GM18507 (cell line): ENCODE measurements around the gene RFX6.
A peak's percentile ranks its signal among the peaks of the same experiment; 100 is the strongest.

Source experiments
- DNase-seq: peaks from one replicate; pipeline ENCODE4 v3.0.0; 2011; ENCODE audit warnings: low read depth; ENCODE audit not compliant: insufficient read length; ENCODE audit errors: extremely low spot score
- FAIRE-seq: peaks from 2 replicates; lab custom pipeline; 2011; peaks lifted over from hg19 to GRCh38; lab: Jason Lieb, UNC

Gene RFX6

DNA sequence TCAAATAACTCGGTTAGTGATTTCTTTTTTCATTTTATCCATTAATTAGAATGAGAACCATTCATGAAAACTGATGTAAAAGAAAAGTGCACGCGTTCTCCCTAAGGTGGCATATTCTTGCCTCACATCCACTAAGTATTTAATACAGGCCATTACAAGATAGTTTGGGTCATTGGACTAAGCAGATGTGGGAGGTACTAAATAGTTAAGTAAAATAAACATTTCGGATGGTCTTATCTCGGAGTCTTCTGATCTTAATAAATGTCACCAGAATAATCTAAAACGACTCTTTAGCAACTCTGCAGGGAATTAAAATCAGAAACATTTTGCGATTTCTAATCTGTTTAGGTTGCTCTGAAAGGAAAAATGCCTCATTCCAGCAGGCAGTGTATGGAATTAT is 78.7 kb downstream of the RFX6 start:
- no peak for FAIRE-seq
- no peak for DNase-seq

- DNase-seq: no peak
- no peak for FAIRE-seq
These were observed 86.9 kb downstream of the RFX6 start for GRCh38 chr6:116963972-116964371.

DNA sequence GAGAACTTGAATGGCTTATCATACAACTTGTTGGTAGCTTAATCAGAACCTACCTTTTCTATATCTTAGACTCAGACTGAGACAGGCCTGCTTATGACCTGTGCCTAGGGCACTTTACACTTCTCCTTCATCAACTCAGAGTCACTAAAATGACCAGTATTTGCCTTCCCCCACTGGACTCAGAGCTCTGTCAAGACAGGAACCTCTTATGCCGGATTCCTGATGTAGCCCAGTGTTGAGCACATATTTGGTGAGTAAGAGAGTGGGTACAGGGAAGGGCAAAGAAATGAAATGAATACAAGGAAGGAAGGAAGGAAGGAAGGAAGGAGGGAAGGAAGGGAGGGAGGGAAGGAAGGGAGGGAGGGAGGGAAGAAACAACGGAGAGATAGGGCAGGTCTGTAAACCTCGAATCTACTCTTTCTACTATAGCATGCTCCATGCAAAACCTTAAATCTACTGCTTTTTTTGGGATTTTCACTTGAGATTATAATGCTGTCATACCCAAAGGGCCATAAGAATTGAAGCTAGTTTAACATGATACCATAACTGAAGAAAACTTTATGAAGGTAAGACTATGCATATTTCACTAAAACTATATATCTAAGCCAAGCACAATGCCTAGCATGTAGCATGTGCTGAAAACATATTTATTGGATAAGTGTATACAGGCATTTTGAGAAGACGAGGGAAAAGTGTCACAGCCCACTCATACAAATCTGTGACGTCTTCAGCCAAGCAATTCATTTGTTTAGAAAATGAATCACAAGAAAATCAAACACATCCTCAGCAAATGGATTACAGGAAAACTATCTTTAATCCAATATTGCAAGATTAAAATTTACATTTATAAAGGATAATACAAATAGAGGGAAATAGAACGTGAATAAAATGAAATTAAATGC is 89.9 kb downstream of the RFX6 start:
- FAIRE-seq (no peak), DNase-seq (no peak)

DNA sequence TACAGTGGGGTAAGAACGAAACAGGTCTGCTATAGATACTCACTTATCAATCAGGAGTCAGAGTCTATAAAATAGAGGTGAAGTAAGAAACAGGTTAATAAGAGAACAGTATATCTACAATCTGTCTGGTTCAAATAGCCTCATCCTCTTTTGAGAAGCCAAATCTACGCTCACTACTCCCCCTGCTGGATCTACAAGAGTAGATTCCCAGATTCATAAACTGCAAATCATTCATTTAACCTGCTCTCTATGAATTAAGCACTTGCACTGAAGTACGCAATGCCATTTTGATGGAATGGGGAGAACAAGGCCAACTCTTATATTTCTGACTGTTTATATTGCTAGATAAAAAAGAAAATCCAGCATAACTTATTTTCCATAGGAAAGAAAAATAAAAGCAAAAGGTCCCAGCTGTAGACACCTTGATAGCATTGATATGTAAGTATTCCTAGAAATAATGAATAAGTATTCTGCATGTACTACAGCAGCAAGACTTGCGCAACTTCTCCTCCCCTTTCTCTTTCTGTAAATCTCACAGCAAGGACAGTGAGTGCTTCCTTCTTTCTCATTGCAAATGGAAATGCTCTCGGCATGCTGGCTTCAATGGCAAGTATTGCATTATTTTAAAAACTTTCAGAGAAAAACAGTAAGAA is 92.3 kb downstream of the RFX6 start:
- FAIRE-seq (peak; percentile 67), DNase-seq (peak; percentile 5)

- DNase-seq (no peak), FAIRE-seq (peak; percentile 57)
These were observed 94.9 kb downstream of the RFX6 start for GRCh38 chr6:116971959-116972358.

DNA sequence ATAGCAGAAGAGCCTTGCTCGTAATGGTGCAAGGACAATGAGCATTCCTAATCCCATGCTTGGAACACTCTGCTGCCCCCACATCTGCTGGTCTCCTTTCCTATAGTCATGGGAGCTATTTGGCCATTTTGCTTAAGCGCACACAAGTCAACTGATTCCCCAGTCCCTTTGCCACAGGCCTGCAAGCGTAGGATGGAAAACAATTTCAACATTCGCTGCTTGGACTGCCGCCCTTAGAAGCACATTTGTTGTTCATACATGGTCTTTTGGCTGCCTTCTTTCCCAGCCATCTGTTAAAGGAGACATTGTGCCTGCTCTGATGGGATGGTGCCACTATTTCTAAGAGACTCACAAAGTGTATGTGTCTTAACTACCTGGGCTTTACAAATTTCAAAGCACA is 96.9 kb downstream of the RFX6 start:
- DNase-seq (no peak), FAIRE-seq (no peak)

DNA sequence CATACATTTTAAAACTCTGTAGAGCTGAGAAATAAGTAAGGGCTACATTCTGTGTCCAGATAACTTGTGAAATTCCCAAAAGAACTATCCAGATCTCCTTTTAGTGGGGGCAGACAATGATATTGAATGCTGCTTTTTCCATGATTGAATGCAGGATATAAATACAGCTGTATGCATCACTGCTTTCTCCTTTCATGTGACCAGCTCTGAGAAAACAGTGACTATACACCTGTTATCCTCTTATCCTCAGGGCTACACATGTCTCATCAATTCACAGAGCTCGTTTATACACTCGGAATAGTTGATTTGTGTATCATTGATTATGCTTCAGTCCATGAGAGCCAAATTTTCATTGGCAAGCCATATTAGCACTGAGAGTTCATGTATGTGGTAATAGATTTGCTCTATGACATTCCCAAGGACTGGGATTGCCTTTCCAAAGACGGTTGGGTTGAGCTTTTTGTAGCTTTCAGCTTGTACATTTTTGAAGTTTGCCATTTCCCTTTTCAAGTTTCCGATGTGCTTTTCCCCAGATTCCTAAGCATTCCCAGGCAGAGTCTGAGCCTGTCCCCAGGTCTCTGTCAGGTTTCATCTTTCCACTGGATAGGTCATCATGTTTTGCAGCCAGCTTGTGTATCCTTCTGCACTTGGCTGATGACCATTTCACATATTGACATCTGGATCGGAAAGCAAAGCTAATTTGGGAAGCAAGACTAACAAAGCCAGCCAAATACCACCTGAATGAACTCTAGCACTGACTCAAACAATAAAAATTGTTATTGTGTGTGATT is 97.7 kb downstream of the RFX6 start:
- DNase-seq: no peak
- FAIRE-seq: no peak

DNA sequence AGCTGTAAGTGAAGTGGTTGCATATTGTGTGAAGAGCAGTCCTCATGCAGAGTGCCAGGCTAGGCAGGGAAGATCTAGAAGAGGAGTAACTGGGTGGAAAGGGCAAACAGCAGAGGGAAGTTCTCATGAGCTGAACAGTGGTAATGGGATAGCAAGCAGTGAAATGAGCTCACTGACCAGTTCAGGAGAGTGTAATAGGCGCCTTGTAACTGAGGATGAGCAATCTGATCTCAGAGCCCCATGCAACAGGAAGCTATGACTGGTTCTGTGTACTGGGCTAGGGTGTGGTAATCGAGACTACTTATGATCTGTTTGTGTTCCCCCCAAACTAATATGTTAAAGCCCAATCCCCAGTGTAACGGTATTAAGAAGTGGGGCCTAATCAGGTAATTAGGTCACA is 98.6 kb downstream of the RFX6 start:
- FAIRE-seq (no peak), DNase-seq (no peak)

DNA sequence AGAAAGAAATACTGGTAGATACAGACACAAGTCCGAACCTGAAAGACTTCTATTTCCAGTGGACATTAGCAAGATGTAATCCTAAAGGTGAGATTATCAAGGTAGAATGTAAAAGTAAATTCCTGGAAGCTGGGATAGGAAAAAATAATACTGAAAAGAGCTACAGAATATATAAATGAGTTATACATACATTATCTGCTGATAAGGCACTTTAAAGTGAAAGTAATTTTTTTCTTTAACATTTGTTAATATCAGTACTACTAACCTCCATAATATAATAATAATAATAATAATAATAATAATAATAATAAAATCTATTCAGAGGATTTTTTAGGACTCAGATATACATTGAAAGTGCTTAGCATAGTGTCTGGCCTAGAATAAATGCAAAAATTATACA is 102.5 kb downstream of the RFX6 start:
- FAIRE-seq: no peak

More for the DNA sequence above, 102.5 kb downstream of the RFX6 start:
- DNase-seq: no peak
